ENCODE results near the gene CREM.

DNA sequence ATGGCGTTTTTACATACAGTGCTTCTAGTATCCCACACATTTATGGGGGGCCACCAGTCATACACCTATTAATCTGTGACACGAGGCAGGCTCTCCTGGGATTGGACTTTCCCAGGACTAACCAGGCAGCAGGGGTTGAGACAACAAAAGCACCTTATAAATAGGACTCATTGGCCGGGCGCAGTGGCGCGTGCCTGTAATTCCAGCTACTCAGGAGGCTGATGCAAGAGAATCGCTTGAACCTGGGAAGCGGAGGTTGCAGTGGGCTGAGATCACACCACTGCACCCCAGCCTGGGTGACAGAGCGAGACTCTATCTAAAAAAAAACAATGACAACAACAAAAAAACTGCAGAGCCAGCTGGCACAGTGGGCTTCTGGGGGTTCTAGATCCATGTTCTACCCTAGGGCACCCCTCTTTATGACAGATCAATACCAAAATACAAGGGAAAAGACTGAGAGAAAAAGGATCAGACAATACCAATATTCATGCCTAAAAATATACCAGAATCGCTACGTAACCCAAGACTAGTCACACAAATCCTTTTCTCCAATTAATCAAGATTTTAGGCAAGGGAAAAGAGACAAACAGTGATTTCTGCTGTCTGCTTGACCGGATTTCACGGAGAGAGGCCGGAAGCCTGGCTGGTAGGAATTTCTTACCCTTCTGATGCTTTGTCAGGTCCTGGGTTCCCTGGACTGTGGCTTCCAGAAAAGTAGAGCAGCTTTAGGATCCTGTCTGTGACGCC is 111.3 kb downstream of the CREM start:
- TF ChIP-seq SAP30 (IDR thresholded peaks at IDR 0.05; ENCODE audit: insufficient read depth, insufficient replicate concordance, low read length): no peak
- TF ChIP-seq EZH2 (IDR thresholded peaks at IDR 0.05; ENCODE audit: low read depth, low read length, severe bottlenecking): no peak
- no peak for TF ChIP-seq POLR2AphosphoS5 (IDR thresholded peaks at IDR 0.05; ENCODE audit: low read depth, low read length)
- TF ChIP-seq JUND (IDR thresholded peaks at IDR 0.05; ENCODE audit: low read length): no peak
- TF ChIP-seq, protein P1, sequence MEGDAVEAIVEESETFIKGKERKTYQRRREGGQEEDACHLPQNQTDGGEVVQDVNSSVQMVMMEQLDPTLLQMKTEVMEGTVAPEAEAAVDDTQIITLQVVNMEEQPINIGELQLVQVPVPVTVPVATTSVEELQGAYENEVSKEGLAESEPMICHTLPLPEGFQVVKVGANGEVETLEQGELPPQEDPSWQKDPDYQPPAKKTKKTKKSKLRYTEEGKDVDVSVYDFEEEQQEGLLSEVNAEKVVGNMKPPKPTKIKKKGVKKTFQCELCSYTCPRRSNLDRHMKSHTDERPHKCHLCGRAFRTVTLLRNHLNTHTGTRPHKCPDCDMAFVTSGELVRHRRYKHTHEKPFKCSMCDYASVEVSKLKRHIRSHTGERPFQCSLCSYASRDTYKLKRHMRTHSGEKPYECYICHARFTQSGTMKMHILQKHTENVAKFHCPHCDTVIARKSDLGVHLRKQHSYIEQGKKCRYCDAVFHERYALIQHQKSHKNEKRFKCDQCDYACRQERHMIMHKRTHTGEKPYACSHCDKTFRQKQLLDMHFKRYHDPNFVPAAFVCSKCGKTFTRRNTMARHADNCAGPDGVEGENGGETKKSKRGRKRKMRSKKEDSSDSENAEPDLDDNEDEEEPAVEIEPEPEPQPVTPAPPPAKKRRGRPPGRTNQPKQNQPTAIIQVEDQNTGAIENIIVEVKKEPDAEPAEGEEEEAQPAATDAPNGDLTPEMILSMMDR (IDR thresholded peaks at IDR 0.05; ENCODE audit: control extremely low read depth in 1 of 3, insufficient read depth in 1 of 3, low read depth in 1 of 3, low read length in 3 of 3): no peak
- TF ChIP-seq POLR2A (IDR thresholded peaks at IDR 0.05; ENCODE audit: control extremely low read depth in 1 of 2, low read depth in 2 of 2, low read length in 2 of 2): no peak
- TF ChIP-seq, protein P2, sequence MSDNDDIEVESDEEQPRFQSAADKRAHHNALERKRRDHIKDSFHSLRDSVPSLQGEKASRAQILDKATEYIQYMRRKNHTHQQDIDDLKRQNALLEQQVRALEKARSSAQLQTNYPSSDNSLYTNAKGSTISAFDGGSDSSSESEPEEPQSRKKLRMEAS (IDR thresholded peaks at IDR 0.05): no peak
- TF ChIP-seq CEBPB (IDR thresholded peaks at IDR 0.05; ENCODE audit: low read depth, low read length): no peak
- TF ChIP-seq SIRT6 (IDR thresholded peaks at IDR 0.05; ENCODE audit: low read length): no peak
- no peak for TF ChIP-seq GTF2F1 (IDR thresholded peaks at IDR 0.05; ENCODE audit: borderline replicate concordance, low read depth, low read length)
- no peak for TF ChIP-seq POU5F1 (IDR thresholded peaks at IDR 0.05; ENCODE audit: low read depth, low read length)
- TF ChIP-seq RAD21 (IDR thresholded peaks at IDR 0.05 in 1 of 2, conservative IDR thresholded peaks at IDR 0.05 in 1 of 2; ENCODE audit: low read depth in 2 of 2, low read length in 2 of 2): no peak
- TF ChIP-seq RFX5 (IDR thresholded peaks at IDR 0.05; ENCODE audit: borderline replicate concordance, low read depth, low read length): no peak
